Muscle of leg (tissue), 11 donors: ENCODE measurements around the gene EFNB2. TPM values are rescaled to one million over a fixed set of nuclear protein-coding genes. Genes with fewer than 3 reads are reported as not detected.

ENCODE experiments used
- DNase-seq: peaks from one replicate; pipeline ENCODE4 v3.0.0; 2013
- H3K27ac ChIP-seq: one replicate; pipeline ENCODE4 v1.5.1; 2013; ENCODE audit warnings: mild to moderate bottlenecking, low read length, control low read depth
- H3K27me3 ChIP-seq: one replicate; pipeline ENCODE4 v1.6.1; 2013; ENCODE audit warnings: low read length; ENCODE audit not compliant: control insufficient read depth, insufficient read depth
- H3K36me3 ChIP-seq: one replicate; pipeline ENCODE4 v1.6.1; 2013; ENCODE audit warnings: low read length; ENCODE audit not compliant: control insufficient read depth, insufficient read depth
- H3K4me1 ChIP-seq: one replicate; pipeline ENCODE4 v1.6.1; 2013; ENCODE audit warnings: low read length; ENCODE audit not compliant: control insufficient read depth, insufficient read depth
- H3K4me3 ChIP-seq: one replicate; pipeline ENCODE4 v1.5.1; 2013; ENCODE audit warnings: low read length, control low read depth
- H3K9me3 ChIP-seq: replicated peaks from 2 replicates; pipeline ENCODE4 v1.6.1; 2013; ENCODE audit warnings: low read depth, low read length; ENCODE audit not compliant: control insufficient read depth
- WGBS: methylation state at CpG from one replicate; pipeline ENCODE4 v1.1.5; 2013; ENCODE audit warnings: missing lambda C conversion rate; ENCODE audit not compliant: insufficient coverage; 5-methylcytosine and 5-hydroxymethylcytosine counted together
- polyA plus RNA-seq, 8 donors: library from polyadenylated mRNA; unstranded; fragments of 120-200 nt; gene quantifications; one replicate each; pipeline versions ENCODE4 v1.2.1 to v1.2.3, GENCODE V29; 2013; ENCODE audit warnings: inconsistent platforms in 1 of 8, low replicate concordance in 1 of 8; ENCODE audit not compliant: insufficient read length in 8 of 8, insufficient read depth in 1 of 8
- total RNA-seq: library from RNA; stranded (reverse); fragments of 120-200 nt; gene quantifications from one replicate; pipeline ENCODE4 v1.2.4, GENCODE V29; 2013

EFNB2 gene
- total and polyA plus RNA-seq, 9 donors: 13.9 to 40.1 (median 24.4) TPM

DNA sequence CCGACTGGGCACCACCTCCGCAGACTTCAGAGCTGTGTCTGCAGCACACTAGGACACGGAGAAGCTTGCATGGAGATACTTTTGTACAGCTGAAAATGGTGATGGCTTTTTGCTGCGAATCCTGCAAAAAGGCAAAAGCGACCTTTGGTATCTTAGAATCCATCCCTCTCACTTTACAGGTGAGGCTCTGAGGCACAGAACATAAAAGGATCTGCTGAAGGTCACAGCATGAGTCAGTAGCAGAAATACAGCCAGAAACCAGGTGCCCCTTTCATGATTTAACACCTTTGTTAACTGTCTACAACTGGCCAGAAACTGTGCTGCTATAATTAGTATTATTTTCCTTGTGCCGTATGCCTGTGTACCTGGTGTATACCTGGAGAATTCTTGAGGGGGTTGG is 48.3 kb downstream of the EFNB2 start:
- H3K36me3 ChIP-seq: peaks cover under 1% of the 10 kb centered on the region
- H3K4me3 ChIP-seq: no peak overlapping the region
- H3K9me3 ChIP-seq: peaks cover 5% of the 10 kb centered on the region
- DNase-seq: no peak
- peaks cover 6% of the 10 kb centered on the region for H3K4me1 ChIP-seq
- no peaks in the 10 kb centered on the region for H3K27me3 ChIP-seq
- 88% methylated on average over 4 of the region's 6 CpGs for WGBS
- H3K27ac ChIP-seq: no peak overlapping the region

- Histone ChIP-seq H3K9me3 (peaks cover 5% of the 10 kb centered on the region), H3K36me3 (no peaks in the 10 kb centered on the region), H3K27ac (no peak overlapping the region), H3K27me3 (no peaks in the 10 kb centered on the region), H3K4me1 (peaks cover 3% of the 10 kb centered on the region), H3K4me3 (no peak overlapping the region)
- no peak for DNase-seq
- no CpG with 5 or more reads among the region's 2 CpGs for WGBS
Measured at GRCh38 chr13:106486287-106486686, 49.2 kb downstream of the EFNB2 start.

GRCh38 chr13:106484537-106485193 is 50.8 kb downstream of the EFNB2 start:
- Histone ChIP-seq H3K36me3 (no peaks in the 10 kb centered on the region), H3K27ac (peak overlapping the region; percentile 3), H3K27me3 (no peaks in the 10 kb centered on the region), H3K9me3 (peaks cover 5% of the 10 kb centered on the region), H3K4me3 (no peak overlapping the region), H3K4me1 (peaks cover 8% of the 10 kb centered on the region)
- WGBS: 24% methylated on average over 4 of the region's 12 CpGs
- peak; percentile 80 for DNase-seq

DNA sequence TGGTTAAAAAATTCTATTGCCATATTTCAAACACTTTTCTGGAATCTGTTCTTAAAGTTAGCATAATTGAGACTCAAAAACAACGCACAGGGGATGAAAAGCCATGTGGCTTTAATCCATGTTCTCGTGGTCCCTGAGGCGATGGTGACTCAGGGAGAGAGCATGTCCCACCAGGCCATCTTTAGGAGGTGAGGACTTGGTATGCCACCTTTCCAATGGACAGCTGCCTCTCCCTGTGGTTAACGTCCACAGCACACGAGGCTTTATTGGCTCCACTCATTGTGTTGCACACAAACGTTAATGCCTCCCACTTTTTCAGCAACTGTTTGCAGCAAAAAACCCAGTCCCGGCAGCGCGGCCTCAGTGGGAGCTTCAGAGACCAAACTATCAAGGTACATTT is 51.4 kb downstream of the EFNB2 start:
- Histone ChIP-seq H3K27ac (no peak overlapping the region), H3K27me3 (no peaks in the 10 kb centered on the region), H3K4me3 (no peak overlapping the region), H3K9me3 (peaks cover 5% of the 10 kb centered on the region), H3K4me1 (peaks cover 8% of the 10 kb centered on the region), H3K36me3 (no peaks in the 10 kb centered on the region)
- no peak for DNase-seq
- WGBS: 62% methylated on average over 5 of the region's 9 CpGs

DNA sequence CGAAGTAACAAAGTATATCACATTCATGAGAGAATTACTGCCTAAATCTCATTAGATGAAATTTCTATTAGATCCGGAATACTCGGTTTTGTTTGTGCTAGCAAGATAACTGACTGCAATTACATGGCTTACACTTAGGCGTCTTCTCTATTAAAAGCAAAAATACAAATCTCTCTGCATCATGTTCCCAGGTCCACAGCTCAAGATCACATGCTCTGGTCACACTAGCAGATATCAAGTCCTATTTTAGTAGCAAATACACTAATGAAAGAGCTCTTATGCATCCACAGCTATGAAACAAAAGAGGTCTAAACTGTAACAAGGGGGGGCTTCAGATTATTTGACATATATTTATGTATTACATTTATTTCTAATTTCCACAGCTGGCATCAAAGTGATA is 53.5 kb downstream of the EFNB2 start:
- Histone ChIP-seq H3K4me1 (peaks cover 8% of the 10 kb centered on the region), H3K4me3 (no peak overlapping the region), H3K9me3 (peaks cover 5% of the 10 kb centered on the region), H3K27me3 (no peaks in the 10 kb centered on the region), H3K27ac (no peak overlapping the region), H3K36me3 (no peaks in the 10 kb centered on the region)
- no peak for DNase-seq
- 67% methylated on average over 3 of the region's 4 CpGs for WGBS

DNA sequence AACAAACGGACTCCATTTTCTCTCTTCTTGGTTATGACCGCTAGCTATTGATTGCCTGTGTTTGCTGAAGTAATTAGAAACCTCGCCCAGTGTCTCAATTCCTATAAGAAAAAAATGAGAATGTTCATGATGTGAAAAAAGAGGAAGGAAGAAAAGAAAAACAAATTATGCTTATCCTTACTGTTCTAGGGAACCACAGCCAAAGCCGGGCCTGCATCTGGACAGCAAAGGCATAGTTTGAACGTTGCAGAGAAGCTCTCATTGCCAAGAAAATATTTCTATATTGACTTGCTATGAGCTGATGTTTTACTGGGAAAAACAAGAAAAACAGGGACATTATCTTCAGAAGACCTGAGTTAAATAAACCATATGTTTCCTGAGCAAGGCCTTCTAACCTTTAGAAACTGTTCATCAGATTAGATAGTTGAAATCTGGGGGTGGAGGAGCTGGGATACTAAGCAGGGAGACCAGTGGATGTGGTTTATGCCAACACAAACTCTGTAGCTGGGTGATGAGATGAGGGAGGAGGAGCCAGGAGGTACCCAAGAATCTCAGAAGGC is 55.0 kb downstream of the EFNB2 start:
- DNase-seq: peak; percentile 87
- Histone ChIP-seq H3K4me3 (no peak overlapping the region), H3K27ac (peak overlapping the region; percentile 50), H3K27me3 (no peaks in the 10 kb centered on the region), H3K9me3 (peaks cover 5% of the 10 kb centered on the region), H3K4me1 (peaks cover 8% of the 10 kb centered on the region), H3K36me3 (no peaks in the 10 kb centered on the region)
- WGBS: no CpG with 5 or more reads among the region's 5 CpGs

DNA sequence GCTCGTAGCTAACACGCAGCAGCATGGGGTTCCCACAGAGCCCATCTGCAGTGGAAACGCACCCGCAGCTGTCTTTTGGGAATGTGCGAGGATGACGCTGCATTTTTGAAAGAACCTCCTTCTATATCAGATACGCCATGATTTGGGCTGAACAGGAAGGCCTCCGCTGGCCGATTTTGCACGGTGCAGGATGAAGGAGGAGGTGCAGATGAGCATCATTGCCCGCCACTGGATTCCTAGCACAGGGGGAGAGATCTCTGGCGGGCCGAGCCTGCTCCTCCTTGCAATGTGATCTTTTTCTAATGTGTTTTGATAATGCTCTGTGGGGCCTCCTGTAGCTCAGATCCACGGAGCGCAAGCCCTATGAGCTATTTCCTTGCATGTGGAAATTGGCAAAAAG is 55.5 kb downstream of the EFNB2 start:
- H3K27me3 ChIP-seq: no peaks in the 10 kb centered on the region
- WGBS: 87% methylated on average over 9 of the region's 15 CpGs
- no peak for DNase-seq

DNA sequence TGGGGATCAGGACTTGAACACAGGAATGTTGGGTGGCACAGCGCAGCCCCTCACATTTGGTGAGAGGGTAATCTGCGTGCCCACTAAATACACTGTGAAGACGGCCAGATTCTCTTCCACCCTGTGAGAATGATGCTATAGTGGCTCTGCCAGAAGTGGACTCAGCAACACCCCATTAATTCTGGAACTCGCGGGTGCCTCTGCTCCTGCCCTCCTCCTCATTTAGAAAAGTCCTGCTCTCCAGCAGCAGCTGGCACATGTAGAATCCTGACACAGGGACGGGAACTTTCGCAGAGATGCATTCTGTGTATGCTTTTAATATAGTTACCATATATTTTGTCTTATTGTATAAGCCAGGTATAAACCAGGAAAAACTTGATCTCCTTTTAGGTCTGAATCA is 57.3 kb downstream of the EFNB2 start:
- H3K4me3 ChIP-seq: no peak overlapping the region
- no peak for DNase-seq
- no peak overlapping the region for H3K27ac ChIP-seq
- WGBS: no CpG with 5 or more reads among the region's 7 CpGs
- no peaks in the 10 kb centered on the region for H3K36me3 ChIP-seq
- H3K27me3 ChIP-seq: no peaks in the 10 kb centered on the region
- H3K4me1 ChIP-seq: peaks cover 8% of the 10 kb centered on the region
- H3K9me3 ChIP-seq: peaks cover 5% of the 10 kb centered on the region

More for the DNA sequence above, 55.5 kb downstream of the EFNB2 start:
- H3K4me3 ChIP-seq: no peak overlapping the region
- H3K27ac ChIP-seq: peak overlapping the region; percentile 15
- H3K4me1 ChIP-seq: peaks cover 8% of the 10 kb centered on the region
- no peaks in the 10 kb centered on the region for H3K36me3 ChIP-seq
- peaks cover 5% of the 10 kb centered on the region for H3K9me3 ChIP-seq

GRCh38 chr13:106477303-106477702 is 58.2 kb downstream of the EFNB2 start:
- peaks cover 8% of the 10 kb centered on the region for H3K4me1 ChIP-seq

GRCh38 chr13:106475852-106476251 is 59.6 kb downstream of the EFNB2 start:
- WGBS: 86% methylated on average over 1 of the region's 3 CpGs

More at GRCh38 chr13:106477303-106477702, 58.2 kb downstream of the EFNB2 start:
- no peak overlapping the region for H3K4me3 ChIP-seq
- no peaks in the 10 kb centered on the region for H3K36me3 ChIP-seq
- 91% methylated on average over 5 of the region's 5 CpGs for WGBS
- H3K27ac ChIP-seq: no peak overlapping the region
- DNase-seq: no peak
- no peaks in the 10 kb centered on the region for H3K9me3 ChIP-seq
- H3K27me3 ChIP-seq: no peaks in the 10 kb centered on the region

More at GRCh38 chr13:106475852-106476251, 59.6 kb downstream of the EFNB2 start:
- Histone ChIP-seq H3K9me3 (no peaks in the 10 kb centered on the region), H3K27me3 (no peaks in the 10 kb centered on the region), H3K36me3 (no peaks in the 10 kb centered on the region), H3K4me1 (peaks cover 10% of the 10 kb centered on the region), H3K4me3 (no peak overlapping the region), H3K27ac (no peak overlapping the region)
- DNase-seq: no peak
